Left lung (tissue), 10 donors: ENCODE results near the gene PVR. TPM values are rescaled to one million over a fixed set of nuclear protein-coding genes. Genes with fewer than 3 reads are reported as not detected.

Experiments used
- ATAC-seq: fragments of 200-7000 bp; cut with Tn5 transposase; one replicate; pipeline ENCODE4 v1.9.1; 2020; ENCODE audit warnings: moderate library complexity
- DNase-seq, 4 donors: peaks; one replicate each; pipeline ENCODE4 v3.0.0-alpha.2; 2013 to 2020
- H3K27ac ChIP-seq, 2 donors: fragments of 200-600 bp; sonication (generic) in 1 of 2; one replicate each; pipeline versions ENCODE4 v1.5.0 to v1.8.0; 2020 to 2021
- H3K27me3 ChIP-seq, 2 donors: fragments of 200-600 bp; sonication (generic) in 1 of 2; one replicate each; pipeline versions ENCODE4 v1.5.0 to v1.8.0; 2020 to 2021
- H3K36me3 ChIP-seq, 2 donors: fragments of 200-600 bp; sonication (generic) in 1 of 2; one replicate each; pipeline versions ENCODE4 v1.5.0 to v1.8.0; 2020 to 2021
- H3K4me1 ChIP-seq, 2 donors: fragments of 200-600 bp; one replicate each; pipeline ENCODE4 v1.8.0; 2021
- H3K4me3 ChIP-seq, 2 donors: fragments of 200-600 bp; sonication (generic) in 1 of 2; one replicate each; pipeline versions ENCODE4 v1.5.0 to v1.8.0; 2020 to 2021; ENCODE audit warnings: mild to moderate bottlenecking in 1 of 2
- H3K9me3 ChIP-seq, 2 donors: fragments of 200-600 bp; sonication (generic) in 1 of 2; one replicate each; pipeline versions ENCODE4 v1.5.0 to v1.8.0; 2020 to 2021
- intact Hi-C, 2 donors: fragments of 100-400 bp; cut with DNase I; formaldehyde crosslinking; loops; one replicate each; pipeline versions ENCODE4 v1.11.2 to v1.14.2; 2022
- polyA plus RNA-seq, 6 donors: library from polyadenylated mRNA; unstranded; fragments of 120-200 nt; gene quantifications; one replicate each; pipeline ENCODE4 v1.2.1, GENCODE V29; 2013; ENCODE audit not compliant: insufficient read length in 6 of 6
- total RNA-seq, 2 donors: library from RNA; stranded (reverse); fragmentation: NEBNext Ultra II Directional; extraction: Animal tissue kit (Norgen Biotek cat#: 25700); gene quantifications; one replicate each; pipeline ENCODE4 v1.2.1, GENCODE V29; 2021
- TF ChIP-seq, protein P1 (sequence below), 2 donors: fragments of 200-600 bp; sonication (generic) in 1 of 2; IDR thresholded peaks; one replicate each; pipeline versions ENCODE4 v1.5.0 to v1.8.0; 2021; ENCODE audit warnings: antibody characterized with exemption in 2 of 2
- donor health status: DM: no; HTN: yes; CAD: no.
- donor health status: DM: no; HTN: no; CAD: no.

Gene PVR
- total and polyA plus RNA-seq, 8 donors = 22.5 to 67.9 (median 28.8) TPM

DNA sequence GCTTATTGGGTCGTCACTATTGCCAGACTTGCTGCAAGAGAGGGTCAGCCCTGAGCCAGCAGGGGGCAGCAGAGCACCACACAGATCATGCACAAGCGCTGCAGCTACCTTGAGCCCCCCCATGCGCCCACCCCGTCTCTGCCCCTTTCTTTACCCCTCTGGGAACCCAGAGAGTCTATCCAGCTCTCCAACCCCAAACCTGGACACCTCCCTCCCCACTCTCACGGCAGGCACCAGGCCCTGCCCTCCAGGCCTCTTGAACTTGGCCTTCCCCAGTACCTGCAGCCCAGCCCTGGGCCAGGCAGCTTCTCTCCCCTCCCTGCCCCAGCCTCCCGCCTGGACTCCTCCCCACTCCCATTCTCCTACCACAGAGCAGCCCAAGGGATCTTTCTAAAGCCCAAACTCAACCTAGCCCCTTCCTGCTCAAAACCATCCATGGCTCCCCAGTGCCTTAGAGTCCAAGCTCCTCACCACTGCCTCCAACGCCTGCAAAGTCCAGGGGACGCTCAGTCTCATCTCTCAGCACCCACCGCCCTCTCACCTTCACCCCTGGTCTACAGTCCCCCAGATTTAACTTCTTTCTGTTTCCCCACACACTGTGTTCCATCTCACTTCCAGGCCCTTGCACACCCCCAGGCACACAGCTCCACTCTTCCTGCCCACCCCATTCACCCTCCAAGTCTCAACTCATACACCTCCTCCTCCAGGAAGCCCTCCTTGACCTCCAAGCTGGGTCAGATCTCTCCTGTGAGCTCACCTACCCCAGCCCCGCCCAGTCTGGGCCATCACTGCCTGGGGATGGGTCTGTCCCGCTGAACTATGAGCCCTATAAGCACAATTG lies 45.8 kb downstream of the PVR start:
- Histone ChIP-seq H3K4me1 (peaks cover 27 to 85% of the 10 kb centered on the region in 2 donors), H3K9me3 (no peaks in the 10 kb centered on the region), H3K27ac (no peak overlapping the region), H3K4me3 (no peak overlapping the region), H3K36me3 (no peaks in the 10 kb centered on the region), H3K27me3 (no peaks in the 10 kb centered on the region)
- ATAC-seq = peak; percentile 67
- intact Hi-C loops = loop anchor here in 1 of 2 donors (5.0 kb wide), 1 partner anchor 83 kb away; no protein-coding TSS in a partner anchor
- TF ChIP-seq, protein P1, sequence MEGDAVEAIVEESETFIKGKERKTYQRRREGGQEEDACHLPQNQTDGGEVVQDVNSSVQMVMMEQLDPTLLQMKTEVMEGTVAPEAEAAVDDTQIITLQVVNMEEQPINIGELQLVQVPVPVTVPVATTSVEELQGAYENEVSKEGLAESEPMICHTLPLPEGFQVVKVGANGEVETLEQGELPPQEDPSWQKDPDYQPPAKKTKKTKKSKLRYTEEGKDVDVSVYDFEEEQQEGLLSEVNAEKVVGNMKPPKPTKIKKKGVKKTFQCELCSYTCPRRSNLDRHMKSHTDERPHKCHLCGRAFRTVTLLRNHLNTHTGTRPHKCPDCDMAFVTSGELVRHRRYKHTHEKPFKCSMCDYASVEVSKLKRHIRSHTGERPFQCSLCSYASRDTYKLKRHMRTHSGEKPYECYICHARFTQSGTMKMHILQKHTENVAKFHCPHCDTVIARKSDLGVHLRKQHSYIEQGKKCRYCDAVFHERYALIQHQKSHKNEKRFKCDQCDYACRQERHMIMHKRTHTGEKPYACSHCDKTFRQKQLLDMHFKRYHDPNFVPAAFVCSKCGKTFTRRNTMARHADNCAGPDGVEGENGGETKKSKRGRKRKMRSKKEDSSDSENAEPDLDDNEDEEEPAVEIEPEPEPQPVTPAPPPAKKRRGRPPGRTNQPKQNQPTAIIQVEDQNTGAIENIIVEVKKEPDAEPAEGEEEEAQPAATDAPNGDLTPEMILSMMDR (IDR thresholded peaks at IDR 0.05) = peak; percentile 90 to 96
- DNase-seq = peak; percentile 53 to 92 (median 80)

DNA sequence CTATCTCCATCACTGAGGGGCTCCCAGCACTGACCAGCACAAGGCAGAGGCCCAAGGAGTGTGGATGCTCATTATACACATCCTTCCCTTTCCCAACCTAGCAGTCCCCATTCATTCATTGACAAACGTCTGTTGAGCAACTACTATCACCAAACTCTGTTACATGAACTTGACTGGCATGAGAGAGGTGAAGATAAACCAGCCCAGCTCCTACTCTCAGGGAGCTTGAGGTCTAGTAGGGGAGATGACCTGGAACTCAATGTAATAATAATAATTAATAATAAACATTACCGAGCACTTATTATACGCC lies 46.4 kb downstream of the PVR start:
- DNase-seq = no peak
- intact Hi-C loops = no loop called here
- no peak overlapping the region for H3K27ac ChIP-seq

DNA sequence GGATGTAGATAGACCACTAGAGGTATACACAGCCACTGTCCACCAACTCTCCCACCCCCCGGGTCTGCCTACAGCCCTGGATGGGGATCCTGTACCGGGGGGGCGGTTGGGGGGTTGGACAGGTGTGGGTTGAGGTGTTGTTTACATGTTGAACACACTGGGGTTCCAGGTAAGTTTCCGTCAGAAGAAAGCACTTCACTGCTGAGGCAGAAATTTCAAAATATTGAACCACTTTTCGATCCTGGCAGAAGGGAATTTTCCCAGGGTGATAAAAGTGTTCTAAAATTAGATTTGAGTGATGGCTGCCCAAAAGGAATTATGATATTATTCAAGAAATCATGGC lies 48.6 kb downstream of the PVR start:
- H3K4me1 ChIP-seq = peaks cover 20 to 69% of the 10 kb centered on the region in 2 donors
- H3K27me3 ChIP-seq = no peaks in the 10 kb centered on the region
- no peaks in the 10 kb centered on the region for H3K9me3 ChIP-seq
- no peak overlapping the region for H3K4me3 ChIP-seq
- DNase-seq (no peak), ATAC-seq (no peak)
- intact Hi-C loops = no loop called here
- TF ChIP-seq, protein P1 (IDR thresholded peaks at IDR 0.05) = no peak
- no peaks in the 10 kb centered on the region for H3K36me3 ChIP-seq
- peak overlapping the region; percentile 70 to 81 for H3K27ac ChIP-seq

More for the DNA sequence above, 46.4 kb downstream of the PVR start:
- no peaks in the 10 kb centered on the region for H3K9me3 ChIP-seq
- peaks cover 27 to 85% of the 10 kb centered on the region in 2 donors for H3K4me1 ChIP-seq
- no peaks in the 10 kb centered on the region for H3K27me3 ChIP-seq
- ATAC-seq = no peak
- H3K36me3 ChIP-seq = no peaks in the 10 kb centered on the region
- TF ChIP-seq, protein P1 (IDR thresholded peaks at IDR 0.05) = no peak
- H3K4me3 ChIP-seq = no peak overlapping the region

DNA sequence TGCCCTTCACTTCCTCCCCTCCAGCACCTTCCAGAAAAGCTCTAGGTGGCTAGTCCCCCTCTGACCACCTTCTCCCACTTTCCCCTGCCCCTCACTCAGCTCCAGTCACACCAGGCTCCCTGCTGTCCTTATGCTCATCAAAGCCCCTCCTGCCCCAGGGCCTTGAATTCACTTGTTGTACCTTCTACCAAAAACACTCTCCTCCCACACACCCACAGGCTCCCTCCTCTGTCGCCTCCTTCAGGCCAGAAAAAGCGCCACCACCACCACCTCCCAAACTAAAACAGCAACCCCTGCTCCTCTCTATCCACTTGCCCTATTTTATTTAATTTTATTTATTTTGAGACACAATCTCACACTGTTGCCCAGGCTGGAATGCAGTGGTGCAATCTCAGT lies 50.5 kb downstream of the PVR start:
- no peak overlapping the region for H3K4me3 ChIP-seq
- peaks cover 15 to 51% of the 10 kb centered on the region in 2 donors for H3K4me1 ChIP-seq
- TF ChIP-seq, protein P1 (IDR thresholded peaks at IDR 0.05) = peak in 1 of 2 donors; percentile 16
- H3K36me3 ChIP-seq = no peaks in the 10 kb centered on the region
- no peak for ATAC-seq
- DNase-seq = no peak
- H3K27me3 ChIP-seq = no peaks in the 10 kb centered on the region
- peak overlapping the region; percentile 65 for H3K27ac ChIP-seq
- intact Hi-C loops = no loop called here
- no peaks in the 10 kb centered on the region for H3K9me3 ChIP-seq

DNA sequence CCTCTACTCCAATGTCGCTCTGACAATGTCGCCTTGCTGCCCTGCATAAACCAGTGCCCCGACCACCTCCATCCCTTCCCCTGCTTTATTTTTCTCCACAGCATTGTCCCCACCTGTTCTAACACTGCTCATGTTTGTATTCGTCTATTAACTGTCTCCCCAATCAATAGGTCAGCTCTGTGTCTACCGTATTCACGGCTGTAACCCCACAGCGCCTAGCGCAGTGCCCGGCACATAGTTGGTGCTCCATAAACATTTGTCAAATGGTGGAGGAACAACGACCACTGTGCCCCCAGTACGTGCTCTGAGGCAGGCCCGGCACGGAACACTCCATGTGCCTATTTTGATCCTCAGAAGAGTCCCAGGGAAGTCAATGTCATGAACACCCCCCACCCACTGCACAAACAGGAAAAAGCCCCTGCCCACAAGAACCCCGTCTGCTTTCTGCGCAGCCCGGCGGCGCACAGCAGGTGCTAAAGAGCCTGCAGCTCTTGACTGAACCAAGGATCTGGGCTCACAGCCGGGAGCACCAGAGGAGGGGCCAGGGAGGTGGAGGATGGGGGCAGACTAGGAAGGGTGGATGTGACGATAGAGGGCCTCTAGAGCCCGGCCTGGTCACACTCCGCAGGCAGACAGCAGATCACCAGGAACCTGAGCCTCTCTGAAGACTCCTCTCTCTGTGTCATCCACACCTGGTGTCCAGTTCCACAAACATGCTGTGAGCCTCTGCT lies 53.4 kb downstream of the PVR start:
- ATAC-seq (peak; percentile 59), DNase-seq (peak in 2 of 4 donors; percentile 30 to 53)
- intact Hi-C loops = no loop called here

More for the DNA sequence above, 53.4 kb downstream of the PVR start:
- Histone ChIP-seq H3K27me3 (no peaks in the 10 kb centered on the region), H3K4me1 (peaks cover 11 to 24% of the 10 kb centered on the region in 2 donors), H3K27ac (no peak overlapping the region), H3K36me3 (no peaks in the 10 kb centered on the region), H3K4me3 (no peak overlapping the region), H3K9me3 (no peaks in the 10 kb centered on the region)
- TF ChIP-seq, protein P1 (IDR thresholded peaks at IDR 0.05) = no peak
